ENCODE data around the gene KIAA0513. TPM values are rescaled to one million over a fixed set of nuclear protein-coding genes. Genes with fewer than 3 reads are reported as not detected.
A peak's percentile ranks its signal among the peaks of the same experiment; 100 is the strongest.

The KIAA0513 gene
- total and polyA plus RNA-seq, 2 donors (not counting 3 experiments of a cell fraction or from before 2014, with no cell fraction given), result 1.8 to 4.3 TPM

GRCh38 chr16:85005285-85006069 is 22.1 kb upstream of the KIAA0513 start:
- Histone ChIP-seq H2AFZ (ENCODE audit: low read depth, low read length) (no peak overlapping the region), H4K20me1 (replicated peaks; ENCODE audit: control insufficient read depth, extremely low read depth, insufficient read depth, low read length) (no peaks in the 10 kb centered on the region), H3K79me2 (ENCODE audit: control insufficient read depth, insufficient read depth, low read length) (peaks cover 82% of the 10 kb centered on the region), H3K27me3 (ENCODE audit: control insufficient read depth in 2 of 2, insufficient read depth in 2 of 2, low read length in 2 of 2) (no peaks in the 10 kb centered on the region), H3K9ac (replicated peaks; ENCODE audit: extremely low read depth, insufficient read depth, low read length) (no peak overlapping the region), H3K4me3 (replicated peaks in 1 of 3; ENCODE audit: insufficient read depth in 1 of 3, low read depth in 1 of 3, low read length in 3 of 3) (no peak overlapping the region), H3K9me1 (replicated peaks; ENCODE audit: control insufficient read depth, extremely low read depth, insufficient read depth, low read length) (no peaks in the 10 kb centered on the region), H3K9me3 (replicated peaks; ENCODE audit: control insufficient read depth, insufficient read depth, low read length) (no peaks in the 10 kb centered on the region), H3K4me1 (ENCODE audit: control insufficient read depth, extremely low read depth, insufficient read depth, low read length) (peaks cover 8% of the 10 kb centered on the region), H3K27ac (ENCODE audit: insufficient read depth, low read depth, low read length) (no peak overlapping the region), H3K36me3 (ENCODE audit: control insufficient read depth in 2 of 2, extremely low read depth in 1 of 2, insufficient read depth in 2 of 2, low read length in 2 of 2) (no peaks in the 10 kb centered on the region), H3K4me2 (ENCODE audit: insufficient read depth, low read length) (no peak overlapping the region)
- intact Hi-C loops (cut with micrococcal nuclease), result no loop called here
- TF ChIP-seq POLR2A (IDR thresholded peaks at IDR 0.05; ENCODE audit: low read depth, low read length), result no peak
- no peak for TF ChIP-seq FOS (IDR thresholded peaks at IDR 0.05; ENCODE audit: borderline replicate concordance, insufficient read depth, low read length)
- TF ChIP-seq GATA2 (IDR thresholded peaks at IDR 0.05; ENCODE audit: insufficient read depth, insufficient read length, low read depth, low read length), result no peak
- no peak for TF ChIP-seq EZH2 (IDR thresholded peaks at IDR 0.05; ENCODE audit: borderline replicate concordance, low read depth, low read length, severe bottlenecking)
- no peak for TF ChIP-seq POLR2AphosphoS5 (IDR thresholded peaks at IDR 0.05; ENCODE audit: insufficient read depth, low read depth, low read length)
- no peak for TF ChIP-seq MAX (IDR thresholded peaks at IDR 0.05; ENCODE audit: insufficient read depth, insufficient read length)
- no peak for TF ChIP-seq MYC (IDR thresholded peaks at IDR 0.05; ENCODE audit: low read depth, low read length)
- no peak for TF ChIP-seq CTCF (IDR thresholded peaks at IDR 0.05; ENCODE audit: extremely low read depth in 1 of 2, insufficient read depth in 1 of 2, low read depth in 1 of 2, low read length in 2 of 2)
- no peak for TF ChIP-seq JUN (IDR thresholded peaks at IDR 0.05; ENCODE audit: borderline replicate concordance, insufficient read depth, insufficient read length, low read depth)
- FAIRE-seq (peak; percentile 37), DNase-seq (ENCODE audit: low read depth, low spot score) (no peak)
- dilution Hi-C loops (cut with MboI; ENCODE audit: extremely low pct_ligation_motif_present, low sequenced_read_pairs), result no loop called here
- BruUV-seq (replicated peaks), result no TSS peak
- POLR2A ChIA-PET, result no interaction called here
- CTCF ChIA-PET, result interaction anchor here (1.4 to 1.5 kb wide), 2 partner anchors 35 to 81 kb away, joined by 6 read pairs; no protein-coding TSS in a partner anchor

Data from endothelial cell of umbilical vein (primary cell).